HG03457 (cell line): ENCODE results near the gene CACNG7.
A peak's percentile ranks its signal among the peaks of the same experiment; 100 is the strongest.
"Not testable (repeated sequence)": the region's sequence is repeated elsewhere in the genome, so short reads cannot be mapped to it uniquely, and the experiment has no call there.

Source experiments
- ATAC-seq: cut with Tn5 transposase; IDR thresholded peaks from one replicate; pipeline ENCODE4 v1.9.1; 2021; ENCODE audit warnings: moderate number of reproducible peaks; ENCODE audit not compliant: unreplicated experiment

CACNG7 gene, protein sequence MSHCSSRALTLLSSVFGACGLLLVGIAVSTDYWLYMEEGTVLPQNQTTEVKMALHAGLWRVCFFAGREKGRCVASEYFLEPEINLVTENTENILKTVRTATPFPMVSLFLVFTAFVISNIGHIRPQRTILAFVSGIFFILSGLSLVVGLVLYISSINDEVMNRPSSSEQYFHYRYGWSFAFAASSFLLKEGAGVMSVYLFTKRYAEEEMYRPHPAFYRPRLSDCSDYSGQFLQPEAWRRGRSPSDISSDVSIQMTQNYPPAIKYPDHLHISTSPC

DNA sequence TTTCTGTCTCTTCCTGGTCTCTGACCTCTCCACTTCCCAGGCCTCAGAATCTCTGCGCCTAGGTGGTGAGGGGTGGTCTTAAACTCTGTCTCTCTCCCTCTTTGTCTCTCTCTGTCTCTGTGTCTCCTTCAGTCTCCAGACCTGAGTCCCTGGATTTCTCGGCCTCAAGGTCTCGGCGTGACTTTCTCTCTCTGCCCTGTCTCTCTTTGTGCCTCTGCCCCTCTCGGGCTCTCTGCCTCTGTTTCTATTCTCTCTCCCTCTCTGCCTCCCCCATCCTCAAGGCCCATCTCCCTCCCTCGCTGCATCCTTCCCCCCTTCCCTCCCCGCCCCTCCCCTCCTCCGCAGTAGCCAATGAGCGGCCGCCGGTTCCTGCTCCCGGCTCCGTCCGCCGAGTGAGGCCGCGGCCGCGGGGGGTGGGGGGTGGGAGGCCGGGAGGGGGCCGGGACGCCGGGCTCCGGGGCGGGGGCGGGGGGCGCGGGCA lies at the start of gene CACNG7:
TSS of gene CACNG7 (plus strand) at position 344 of the 481 bp plus-strand sequence. CDS start 3,554 bp downstream, outside the sequence.
- ATAC-seq = no peak

DNA sequence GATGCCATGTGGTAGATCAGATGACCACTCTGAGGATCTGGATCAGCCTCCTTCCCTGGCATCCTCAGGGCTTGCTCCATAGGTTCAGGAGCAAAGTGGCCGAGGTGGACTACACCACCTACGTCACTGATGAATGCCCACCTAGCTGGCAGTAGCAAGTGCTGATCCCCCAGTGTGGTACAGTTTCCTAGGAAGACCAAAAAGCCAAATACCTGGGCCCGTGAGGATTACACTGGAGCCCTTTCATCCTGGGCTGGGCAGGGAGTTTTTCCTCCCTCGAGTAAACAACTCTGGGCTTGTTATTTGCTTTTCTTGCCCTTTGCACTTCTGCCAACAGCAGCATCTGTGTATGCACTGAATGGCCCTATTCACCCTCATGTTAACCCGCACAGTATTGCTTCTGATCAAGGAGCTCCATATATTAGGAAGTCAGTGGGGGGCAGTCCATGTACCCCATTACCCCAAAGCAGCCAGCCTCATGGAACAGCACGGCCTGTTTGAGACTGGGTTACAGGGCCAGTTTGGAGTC lies 44.7 kb upstream of the CACNG7 start:
- ATAC-seq = no peak

DNA sequence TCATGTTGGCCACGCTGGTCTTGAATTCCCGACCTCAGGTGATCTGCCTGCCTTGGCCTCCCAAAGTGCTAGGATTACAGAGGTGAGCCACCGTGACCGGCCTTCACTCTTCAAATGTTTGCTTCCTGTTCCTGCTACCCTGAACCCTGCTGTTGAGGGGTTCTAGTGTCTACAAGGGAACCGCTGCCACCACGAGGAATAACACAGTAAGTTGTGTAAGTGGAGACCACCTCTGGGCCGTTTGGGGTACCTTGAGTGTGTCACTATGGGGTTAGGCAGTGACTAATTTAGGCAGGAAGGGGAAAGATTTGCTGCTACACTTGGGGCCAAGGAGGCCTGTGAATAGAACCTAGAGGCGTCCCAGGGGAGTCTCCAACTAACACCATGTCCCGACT lies 43.6 kb upstream of the CACNG7 start:
- ATAC-seq = no peak

GRCh38 chr19:53865918-53866864 lies 42.9 kb upstream of the CACNG7 start:
- ATAC-seq = no peak

DNA sequence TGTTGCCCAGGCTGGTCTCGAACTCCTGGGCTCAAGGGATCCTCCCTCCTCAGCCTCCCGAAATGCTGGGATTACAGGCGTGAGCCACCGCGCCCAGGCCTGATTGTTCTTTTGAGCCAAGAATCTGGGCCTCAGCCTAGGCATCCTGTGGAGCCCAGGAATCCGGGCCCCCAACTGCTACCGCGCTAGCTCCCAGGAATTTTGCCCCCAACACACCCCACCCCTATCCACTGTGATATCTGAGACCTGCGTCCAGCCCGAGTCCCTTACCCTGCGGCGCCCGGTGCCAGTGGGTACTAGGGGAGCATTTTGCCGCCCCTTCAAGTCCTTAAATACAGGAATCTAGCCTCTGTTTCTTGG lies 42.2 kb upstream of the CACNG7 start:
- ATAC-seq = no peak

GRCh38 chr19:53867225-53868090 lies 41.6 kb upstream of the CACNG7 start, which contains the start of gene MYADM:
TSS of gene MYADM (plus strand) at chr19:53867883. CDS start at chr19:53873530, 5,647 bp downstream.
- peak; percentile 56 for ATAC-seq

- no peak for ATAC-seq
Observed at GRCh38 chr19:53868091-53868891, 40.8 kb upstream of the CACNG7 start.

GRCh38 chr19:53868892-53869804 lies 39.9 kb upstream of the CACNG7 start:
- peak; percentile 33 for ATAC-seq

- not testable (repeated sequence) for ATAC-seq
Observed at GRCh38 chr19:53869805-53870484, 39.1 kb upstream of the CACNG7 start.

DNA sequence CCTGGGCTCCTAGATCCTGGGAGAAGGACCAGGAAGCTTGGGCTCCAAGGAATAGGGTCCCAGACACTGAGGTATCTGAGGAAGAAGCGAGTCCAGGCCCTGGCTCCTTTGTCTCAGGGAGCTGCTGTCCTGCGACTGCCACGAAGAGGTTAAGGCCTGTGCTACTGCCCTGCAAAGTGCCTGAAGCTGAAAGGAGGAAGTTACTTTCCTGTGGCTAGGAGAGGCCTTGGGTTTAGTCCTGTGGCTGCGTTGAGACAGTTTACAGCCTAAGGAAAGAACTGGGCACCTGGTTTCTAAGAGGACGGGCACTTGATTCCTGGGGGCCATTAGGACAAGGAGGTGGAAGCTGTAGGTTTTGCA lies 38.6 kb upstream of the CACNG7 start:
- no peak for ATAC-seq

DNA sequence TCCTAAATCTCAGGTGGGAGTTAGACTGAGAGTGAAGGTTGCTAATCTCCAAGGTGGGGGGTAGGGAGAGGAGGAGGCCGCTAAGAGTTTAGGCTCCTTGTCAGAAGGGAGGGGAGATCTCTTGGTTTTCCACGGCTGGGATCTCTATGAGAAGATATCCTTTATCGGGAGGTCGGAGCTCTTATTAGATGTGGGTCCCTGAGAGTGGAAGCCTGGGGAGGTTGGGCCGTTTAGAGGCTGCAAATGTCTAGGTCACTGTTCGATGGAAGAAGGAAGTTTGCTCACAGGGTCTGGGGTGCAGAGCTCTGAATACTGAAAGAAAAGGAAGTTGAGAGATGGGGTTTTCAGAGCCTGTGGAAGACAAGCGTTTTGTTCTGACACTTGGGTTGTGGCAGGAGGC lies 37.6 kb upstream of the CACNG7 start:
- no peak for ATAC-seq

- ATAC-seq = no peak
Observed at GRCh38 chr19:53872762-53873161, 36.3 kb upstream of the CACNG7 start.

DNA sequence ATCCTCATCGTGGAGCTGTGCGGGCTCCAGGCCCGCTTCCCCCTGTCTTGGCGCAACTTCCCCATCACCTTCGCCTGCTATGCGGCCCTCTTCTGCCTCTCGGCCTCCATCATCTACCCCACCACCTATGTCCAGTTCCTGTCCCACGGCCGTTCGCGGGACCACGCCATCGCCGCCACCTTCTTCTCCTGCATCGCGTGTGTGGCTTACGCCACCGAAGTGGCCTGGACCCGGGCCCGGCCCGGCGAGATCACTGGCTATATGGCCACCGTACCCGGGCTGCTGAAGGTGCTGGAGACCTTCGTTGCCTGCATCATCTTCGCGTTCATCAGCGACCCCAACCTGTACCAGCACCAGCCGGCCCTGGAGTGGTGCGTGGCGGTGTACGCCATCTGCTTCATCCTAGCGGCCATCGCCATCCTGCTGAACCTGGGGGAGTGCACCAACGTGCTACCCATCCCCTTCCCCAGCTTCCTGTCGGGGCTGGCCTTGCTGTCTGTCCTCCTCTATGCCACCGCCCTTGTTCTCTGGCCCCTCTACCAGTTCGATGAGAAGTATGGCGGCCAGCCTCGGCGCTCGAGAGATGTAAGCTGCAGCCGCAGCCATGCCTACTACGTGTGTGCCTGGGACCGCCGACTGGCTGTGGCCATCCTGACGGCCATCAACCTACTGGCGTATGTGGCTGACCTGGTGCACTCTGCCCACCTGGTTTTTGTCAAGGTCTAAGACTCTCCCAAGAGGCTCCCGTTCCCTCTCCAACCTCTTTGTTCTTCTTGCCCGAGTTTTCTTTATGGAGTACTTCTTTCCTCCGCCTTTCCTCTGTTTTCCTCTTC lies 35.1 kb upstream of the CACNG7 start:
- ATAC-seq = no peak

- ATAC-seq = no peak
Observed at GRCh38 chr19:53874606-53874990, 34.5 kb upstream of the CACNG7 start.

GRCh38 chr19:53875602-53876325 lies 33.3 kb upstream of the CACNG7 start:
- no peak for ATAC-seq

GRCh38 chr19:53876651-53877224 lies 32.3 kb upstream of the CACNG7 start:
- no peak for ATAC-seq
